HT-29 (cell line): ENCODE measurements around the gene LAMP5. TPM values are rescaled to one million over a fixed set of nuclear protein-coding genes. Genes with fewer than 3 reads are reported as not detected.

Experiments used
- DNase-seq: peaks from one replicate; pipeline ENCODE4 v3.0.0-alpha.2; 2015; ENCODE audit warnings: low spot score
- total RNA-seq: library from RNA; depleted of rRNA; stranded (reverse); fragments of >200 nt; shearing (Covaris generic); gene quantifications from 2 replicates; pipeline ENCODE4 v1.2.3, GENCODE V29; 2014; rRNA removed

LAMP5 gene
- not detected in 2 replicates for total RNA-seq

GRCh38 chr20:9514461-9515213 is at the start of gene LAMP5:
TSS of gene LAMP5 (plus strand) at chr20:9514590. CDS start at chr20:9514853, 263 bp downstream.
- DNase-seq, result no peak

GRCh38 chr20:9467995-9468394 is 46.4 kb upstream of the LAMP5 start:
- peak; percentile 9 for DNase-seq

GRCh38 chr20:9474835-9475415 is 39.5 kb upstream of the LAMP5 start:
- DNase-seq, result no peak

GRCh38 chr20:9475456-9475855 is 38.9 kb upstream of the LAMP5 start:
- DNase-seq, result no peak

- no peak for DNase-seq
Observed at GRCh38 chr20:9476174-9476573, 38.2 kb upstream of the LAMP5 start.

- DNase-seq, result no peak
Observed at GRCh38 chr20:9476637-9477036, 37.8 kb upstream of the LAMP5 start.

GRCh38 chr20:9478771-9479170 is 35.6 kb upstream of the LAMP5 start:
- no peak for DNase-seq

GRCh38 chr20:9480066-9480465 is 34.3 kb upstream of the LAMP5 start:
- no peak for DNase-seq

GRCh38 chr20:9482180-9482579 is 32.2 kb upstream of the LAMP5 start:
- no peak for DNase-seq

GRCh38 chr20:9483131-9483530 is 31.3 kb upstream of the LAMP5 start:
- no peak for DNase-seq

- no peak for DNase-seq
Observed at GRCh38 chr20:9485614-9486340, 28.6 kb upstream of the LAMP5 start.

- DNase-seq, result no peak
Observed at GRCh38 chr20:9487231-9487630, 27.2 kb upstream of the LAMP5 start.

- DNase-seq, result no peak
Observed at GRCh38 chr20:9488063-9488462, 26.3 kb upstream of the LAMP5 start.

- no peak for DNase-seq
Observed at GRCh38 chr20:9490161-9490560, 24.2 kb upstream of the LAMP5 start.

GRCh38 chr20:9490631-9491030 is 23.8 kb upstream of the LAMP5 start:
- DNase-seq, result no peak

GRCh38 chr20:9491324-9491723 is 23.1 kb upstream of the LAMP5 start:
- no peak for DNase-seq

GRCh38 chr20:9492067-9492466 is 22.3 kb upstream of the LAMP5 start:
- DNase-seq, result no peak

- no peak for DNase-seq
Observed at GRCh38 chr20:9493803-9494202, 20.6 kb upstream of the LAMP5 start.

- DNase-seq, result no peak
Observed at GRCh38 chr20:9495701-9496100, 18.7 kb upstream of the LAMP5 start.

GRCh38 chr20:9496155-9496554 is 18.2 kb upstream of the LAMP5 start:
- DNase-seq, result no peak

- no peak for DNase-seq
Observed at GRCh38 chr20:9498322-9498721, 16.1 kb upstream of the LAMP5 start.

GRCh38 chr20:9499126-9499899 is 15.1 kb upstream of the LAMP5 start:
- no peak for DNase-seq
